Esophagus squamous epithelium (tissue), 4 donors: Measurements from ENCODE around the gene F7.
A peak's percentile ranks its signal among the peaks of the same experiment; 100 is the strongest.

Source experiments
- CTCF ChIP-seq, 6 experiments: fragments of 450-650 bp in 4 of 6; fragments of 200-600 bp in 2 of 6; sonication (generic) in 2 of 6; IDR thresholded peaks; one replicate each; pipeline ENCODE4 v1.5.1; 2016 to 2019; ENCODE audit warnings: antibody characterized with exemption in 6 of 6, mild to moderate bottlenecking in 4 of 6, moderate library complexity in 4 of 6
- POLR2A ChIP-seq, 4 donors: fragments of 450-650 bp; IDR thresholded peaks; one replicate each; pipeline ENCODE4 v1.6.1; 2017; ENCODE audit warnings: antibody characterized with exemption in 4 of 4, mild to moderate bottlenecking in 4 of 4, moderate library complexity in 3 of 4

GRCh38 chr13:113153810-113154748 is 48.5 kb downstream of the F7 start:
- TF ChIP-seq POLR2A (IDR thresholded peaks at IDR 0.05): peak in 1 of 4 donors; percentile 17
- TF ChIP-seq CTCF (IDR thresholded peaks at IDR 0.05): no peak
